Measurements from ENCODE around the gene TBL2. TPM values are rescaled to one million over a fixed set of nuclear protein-coding genes. Genes with fewer than 3 reads are reported as not detected.
A peak's percentile ranks its signal among the peaks of the same experiment; 100 is the strongest.

The TBL2 gene
- total and polyA plus RNA-seq, 2 donors (not counting 1 experiment from before 2014, with no cell fraction given), result 15.1 to 34.6 TPM

DNA sequence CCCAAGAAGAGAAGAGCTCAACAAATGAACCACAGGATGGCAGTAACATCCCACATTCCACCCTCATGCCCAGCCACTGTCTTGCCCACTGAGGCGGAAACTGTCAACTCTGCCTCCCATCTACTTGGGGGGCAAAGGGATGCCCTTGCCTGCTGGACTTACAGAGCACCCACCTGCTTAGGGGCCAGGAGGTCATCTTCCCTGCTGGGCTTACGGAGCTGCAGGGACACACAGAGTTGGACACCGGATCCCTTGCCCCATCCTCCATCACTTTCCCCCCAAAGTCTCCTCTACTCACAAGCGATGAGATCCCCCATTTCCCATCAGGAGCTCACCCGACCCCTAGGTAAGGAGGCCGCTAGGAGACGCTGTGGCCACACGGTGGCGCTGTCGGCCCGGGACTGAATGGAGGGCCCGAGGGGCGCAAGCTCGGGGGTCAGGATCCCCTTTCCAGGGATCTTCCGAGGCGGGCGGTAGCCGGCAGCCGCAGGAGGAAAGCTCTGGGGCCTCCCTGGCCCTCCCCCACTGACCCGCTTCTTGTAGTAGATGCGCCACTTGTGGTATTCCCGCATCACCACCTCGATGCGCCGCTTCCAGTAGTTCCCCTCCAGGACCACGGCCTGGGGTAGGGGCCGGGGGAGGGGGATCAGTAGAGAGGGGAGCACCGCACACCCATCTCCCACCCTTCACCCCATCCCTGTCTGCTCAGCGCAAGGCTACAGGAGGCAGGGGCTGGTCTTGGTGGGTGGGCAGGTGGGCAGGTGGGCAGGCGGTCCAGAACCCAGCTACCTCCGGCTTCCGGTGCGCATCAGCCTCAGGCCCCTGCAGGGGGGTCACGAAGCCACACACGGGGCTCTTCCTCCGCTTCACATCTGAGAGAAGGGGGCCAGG lies 28.7 kb upstream of the TBL2 start:
- no peaks in the 10 kb centered on the region for H3K79me2 ChIP-seq (ENCODE audit: control insufficient read depth, insufficient read depth, low read length)
- H3K27me3 ChIP-seq (replicated peaks in 1 of 4; ENCODE audit: control extremely low read depth in 1 of 4, control insufficient read depth in 3 of 4, insufficient read depth in 4 of 4, low read length in 3 of 4), result peaks cover 0 to 23% (median 6%) of the 10 kb centered on the region in 4 experiments
- WGBS (ENCODE audit: insufficient coverage), result 7% methylated on average over 27 of the region's 36 CpGs
- H3K27ac Mint-ChIP-seq, result no peak overlapping the region
- CTCF ChIA-PET, result interaction anchor here (0.6 to 7.7 kb wide), 40 partner anchors 9 to 419 kb away, joined by 3 to 93 read pairs (median 4); partner anchors contain the start of genes ABHD11, BAZ1B, STX1A and VPS37D
- no peaks in the 10 kb centered on the region for H4K20me1 ChIP-seq (ENCODE audit: control insufficient read depth, insufficient read depth, low read length, poor library complexity, severe bottlenecking)
- intact Hi-C loops (cut with micrococcal nuclease), result loop anchor here (2.0 kb wide), 1 partner anchor 128 kb away; no protein-coding TSS in a partner anchor
- H3K27ac ChIP-seq (ENCODE audit: low read length in 2 of 2), result no peak overlapping the region
- no peaks in the 10 kb centered on the region for H3K9me3 Mint-ChIP-seq (ENCODE audit: insufficient read depth)
- peaks cover 8% of the 10 kb centered on the region in 2 donors for H3K4me1 ChIP-seq (ENCODE audit: control insufficient read depth in 2 of 2, insufficient read depth in 2 of 2, low read length in 2 of 2)
- peak; percentile 83 for ATAC-seq (ENCODE audit: low read depth)
- H3K36me3 ChIP-seq (replicated peaks in 1 of 2; ENCODE audit: control extremely low read depth in 1 of 2, control insufficient read depth in 1 of 2, extremely low read depth in 1 of 2, insufficient read depth in 2 of 2, low read length in 1 of 2), result no peaks in the 10 kb centered on the region
- H3K4me3 ChIP-seq (ENCODE audit: control extremely low read depth in 1 of 5, extremely low read depth in 1 of 5, insufficient read depth in 1 of 5, low read depth in 2 of 5, low read length in 4 of 5), result no peak overlapping the region
- POLR2A ChIA-PET, result interaction anchor here (0.8 kb wide), 1 partner anchor 25 kb away, joined by 4 read pairs; no protein-coding TSS in a partner anchor
- no peak overlapping the region for H2AFZ ChIP-seq (ENCODE audit: insufficient read depth, low read depth, low read length, poor library complexity, severe bottlenecking)
- peak overlapping the region; percentile 50 for H3K4me2 ChIP-seq (replicated peaks; ENCODE audit: low read depth, low read length, poor library complexity, severe bottlenecking)
- peaks cover 0 to 4% (median 0%) of the 10 kb centered on the region in 3 donors for H3K9me3 ChIP-seq (ENCODE audit: control extremely low read depth in 1 of 3, control insufficient read depth in 2 of 3, insufficient read depth in 1 of 3, low read length in 2 of 3)
- no peak for TF ChIP-seq EZH2 (IDR thresholded peaks at IDR 0.05; ENCODE audit: borderline replicate concordance, insufficient read depth, low read depth, low read length, poor library complexity, severe bottlenecking)
- peak; percentile 97 for TF ChIP-seq CTCF (IDR thresholded peaks at IDR 0.05)
- H3K4me1 Mint-ChIP-seq, result no peaks in the 10 kb centered on the region
- H3K4me3 Mint-ChIP-seq, result no peak overlapping the region
- DNase-seq, result peak; percentile 80
- peaks cover 28% of the 10 kb centered on the region for H3K27me3 Mint-ChIP-seq
- H3K9ac ChIP-seq (ENCODE audit: low read length), result no peak overlapping the region
